WTC11 (cell line): ENCODE data around the gene GGTLC1. TPM values are rescaled to one million over a fixed set of nuclear protein-coding genes. Genes with fewer than 3 reads are reported as not detected.
"Not testable (repeated sequence)": the region's sequence is repeated elsewhere in the genome, so short reads cannot be mapped to it uniquely, and the experiment has no call there.

Source experiments
- ATAC-seq: fragments of 200-7000 bp; cut with Tn5 transposase; 2 replicates; pipeline ENCODE4 v1.10.0; 2021; ENCODE audit warnings: mild to moderate bottlenecking, moderate library complexity
- CTCF ChIA-PET: fragments of 300-600 bp; sonication (Branson Sonifier 250); formaldehyde crosslinking; loops from one replicate; lab custom pipeline; 2021; ENCODE audit warnings: antibody characterized with exemption; lab: Charles Lee
- POLR2A ChIA-PET: fragments of 350-600 bp; sonication (Branson Sonifier 250); formaldehyde crosslinking; loops from one replicate; lab custom pipeline; 2021; ENCODE audit warnings: antibody characterized with exemption; lab: Charles Lee
- DNase-seq: peaks from one replicate; pipeline ENCODE4 v3.0.0; 2021; ENCODE audit warnings: low spot score
- H3K27ac Mint-ChIP-seq: 2 replicates; pipeline ENCODE4 v1.8.0; 2021; ENCODE audit warnings: mixed read lengths
- H3K27me3 Mint-ChIP-seq: 2 replicates; pipeline ENCODE4 v1.8.0; 2021; ENCODE audit warnings: low read depth, mild to moderate bottlenecking, moderate library complexity, mixed read lengths
- H3K36me3 Mint-ChIP-seq: 2 replicates; pipeline ENCODE4 v1.8.0; 2021; ENCODE audit warnings: mixed read lengths
- H3K4me1 Mint-ChIP-seq: 2 replicates; pipeline ENCODE4 v1.8.0; 2022; ENCODE audit warnings: mixed read lengths
- H3K4me3 Mint-ChIP-seq: 2 replicates; pipeline ENCODE4 v1.8.0; 2021; ENCODE audit warnings: mild to moderate bottlenecking, moderate library complexity, mixed read lengths
- H3K9me3 Mint-ChIP-seq: 2 replicates; pipeline ENCODE4 v1.8.0; 2021; ENCODE audit warnings: mixed read lengths
- AR ChIP-seq: fragments of 250-450 bp; sonication (Bioruptor Pico); IDR thresholded peaks from 2 replicates; pipeline ENCODE4 v1.9.0; 2021; ENCODE audit warnings: mild to moderate bottlenecking
- CBFB ChIP-seq: sonication (generic); formaldehyde crosslinking; IDR thresholded peaks from 2 replicates; pipeline ENCODE4 v1.8.1; 2022; ENCODE audit warnings: mild to moderate bottlenecking, low read depth, missing genetic modification reagents
- CTCF ChIP-seq: fragments of 200-600 bp; IDR thresholded peaks from 2 replicates; pipeline ENCODE4 v1.8.0; 2022; ENCODE audit warnings: antibody characterized with exemption
- ETV6 ChIP-seq: sonication (generic); formaldehyde crosslinking; IDR thresholded peaks from 2 replicates; pipeline ENCODE4 v1.8.1; 2022; ENCODE audit warnings: mild to moderate bottlenecking, missing genetic modification reagents
- HMGA2 ChIP-seq: fragments of 250-450 bp; sonication (Bioruptor Pico); IDR thresholded peaks from 2 replicates; pipeline ENCODE4 v1.4.0; 2021; ENCODE audit warnings: mild to moderate bottlenecking, moderate library complexity
- MYBL2 ChIP-seq: sonication (generic); formaldehyde crosslinking; IDR thresholded peaks from 2 replicates; pipeline ENCODE4 v1.8.1; 2023; ENCODE audit warnings: mild to moderate bottlenecking, moderate library complexity, missing genetic modification reagents
- ZNF121 ChIP-seq: sonication (generic); formaldehyde crosslinking; IDR thresholded peaks from 2 replicates; pipeline ENCODE4 v1.8.0; 2023; ENCODE audit warnings: missing genetic modification reagents
- ZNF317 ChIP-seq: sonication (generic); formaldehyde crosslinking; IDR thresholded peaks from 2 replicates; pipeline ENCODE4 v1.8.1; 2023; ENCODE audit warnings: low read depth, mild to moderate bottlenecking, moderate library complexity, missing genetic modification reagents, borderline replicate concordance
- ZNF425 ChIP-seq: fragments of 250-450 bp; sonication (Bioruptor Pico); conservative IDR thresholded peaks from 2 replicates; pipeline ENCODE4 v1.9.0; 2021; ENCODE audit warnings: mild to moderate bottlenecking
- ZNF671 ChIP-seq: fragments of 250-450 bp; sonication (Bioruptor Pico); IDR thresholded peaks from 2 replicates; pipeline ENCODE4 v1.8.0; 2021; ENCODE audit warnings: mild to moderate bottlenecking
- total RNA-seq: library from RNA; stranded (reverse); gene quantifications from 3 replicates; pipeline ENCODE4 v1.2.3, GENCODE V29; 2021
- TF ChIP-seq, protein P1 (sequence below): sonication (generic); formaldehyde crosslinking; IDR thresholded peaks from 2 replicates; pipeline ENCODE4 v1.8.0; 2023; ENCODE audit warnings: missing genetic modification reagents
- TF ChIP-seq, protein P2 (sequence below): sonication (generic); formaldehyde crosslinking; IDR thresholded peaks from 2 replicates; pipeline ENCODE4 v1.8.0; 2022; ENCODE audit warnings: missing genetic modification reagents
- TF ChIP-seq, protein P3 (sequence below): sonication (generic); formaldehyde crosslinking; IDR thresholded peaks from 2 replicates; pipeline ENCODE4 v1.8.1; 2022; ENCODE audit warnings: mild to moderate bottlenecking, moderate library complexity, missing genetic modification reagents

GGTLC1 gene
- total RNA-seq, 1 experiment from 2014 or later: not detected

DNA sequence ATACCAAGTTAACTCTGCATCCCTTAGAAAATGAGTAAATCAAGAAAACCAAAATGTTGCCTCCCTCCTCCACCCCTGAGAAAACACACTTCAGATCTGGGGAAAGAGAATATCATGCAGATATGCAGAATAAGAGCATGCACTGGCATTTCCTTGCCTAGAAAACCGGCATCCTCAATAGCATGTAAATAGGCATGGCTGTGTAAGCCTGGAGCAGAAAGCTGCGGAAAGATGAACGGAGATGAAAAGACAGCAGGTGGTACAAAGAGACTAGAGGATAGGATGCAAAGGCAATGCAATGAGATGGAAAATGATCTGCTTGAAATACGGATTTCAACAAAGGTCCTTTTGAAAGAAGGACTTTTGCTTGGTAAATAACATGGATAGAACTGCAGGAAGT lies 10.3 kb upstream of the GGTLC1 start (continued):
- TF ChIP-seq MYBL2 (CRISPR knock-in tag) (no peak), CBFB (CRISPR knock-in tag) (no peak), AR (CRISPR knock-in tag) (no peak), ZNF425 (CRISPR knock-in tag) (no peak), ZNF671 (CRISPR knock-in tag) (no peak)
- TF ChIP-seq, protein P1, sequence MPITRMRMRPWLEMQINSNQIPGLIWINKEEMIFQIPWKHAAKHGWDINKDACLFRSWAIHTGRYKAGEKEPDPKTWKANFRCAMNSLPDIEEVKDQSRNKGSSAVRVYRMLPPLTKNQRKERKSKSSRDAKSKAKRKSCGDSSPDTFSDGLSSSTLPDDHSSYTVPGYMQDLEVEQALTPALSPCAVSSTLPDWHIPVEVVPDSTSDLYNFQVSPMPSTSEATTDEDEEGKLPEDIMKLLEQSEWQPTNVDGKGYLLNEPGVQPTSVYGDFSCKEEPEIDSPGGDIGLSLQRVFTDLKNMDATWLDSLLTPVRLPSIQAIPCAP: no peak
- TF ChIP-seq, protein P2, sequence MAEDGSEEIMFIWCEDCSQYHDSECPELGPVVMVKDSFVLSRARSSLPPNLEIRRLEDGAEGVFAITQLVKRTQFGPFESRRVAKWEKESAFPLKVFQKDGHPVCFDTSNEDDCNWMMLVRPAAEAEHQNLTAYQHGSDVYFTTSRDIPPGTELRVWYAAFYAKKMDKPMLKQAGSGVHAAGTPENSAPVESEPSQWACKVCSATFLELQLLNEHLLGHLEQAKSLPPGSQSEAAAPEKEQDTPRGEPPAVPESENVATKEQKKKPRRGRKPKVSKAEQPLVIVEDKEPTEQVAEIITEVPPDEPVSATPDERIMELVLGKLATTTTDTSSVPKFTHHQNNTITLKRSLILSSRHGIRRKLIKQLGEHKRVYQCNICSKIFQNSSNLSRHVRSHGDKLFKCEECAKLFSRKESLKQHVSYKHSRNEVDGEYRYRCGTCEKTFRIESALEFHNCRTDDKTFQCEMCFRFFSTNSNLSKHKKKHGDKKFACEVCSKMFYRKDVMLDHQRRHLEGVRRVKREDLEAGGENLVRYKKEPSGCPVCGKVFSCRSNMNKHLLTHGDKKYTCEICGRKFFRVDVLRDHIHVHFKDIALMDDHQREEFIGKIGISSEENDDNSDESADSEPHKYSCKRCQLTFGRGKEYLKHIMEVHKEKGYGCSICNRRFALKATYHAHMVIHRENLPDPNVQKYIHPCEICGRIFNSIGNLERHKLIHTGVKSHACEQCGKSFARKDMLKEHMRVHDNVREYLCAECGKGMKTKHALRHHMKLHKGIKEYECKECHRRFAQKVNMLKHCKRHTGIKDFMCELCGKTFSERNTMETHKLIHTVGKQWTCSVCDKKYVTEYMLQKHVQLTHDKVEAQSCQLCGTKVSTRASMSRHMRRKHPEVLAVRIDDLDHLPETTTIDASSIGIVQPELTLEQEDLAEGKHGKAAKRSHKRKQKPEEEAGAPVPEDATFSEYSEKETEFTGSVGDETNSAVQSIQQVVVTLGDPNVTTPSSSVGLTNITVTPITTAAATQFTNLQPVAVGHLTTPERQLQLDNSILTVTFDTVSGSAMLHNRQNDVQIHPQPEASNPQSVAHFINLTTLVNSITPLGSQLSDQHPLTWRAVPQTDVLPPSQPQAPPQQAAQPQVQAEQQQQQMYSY (CRISPR knock-in tag): no peak

DNA sequence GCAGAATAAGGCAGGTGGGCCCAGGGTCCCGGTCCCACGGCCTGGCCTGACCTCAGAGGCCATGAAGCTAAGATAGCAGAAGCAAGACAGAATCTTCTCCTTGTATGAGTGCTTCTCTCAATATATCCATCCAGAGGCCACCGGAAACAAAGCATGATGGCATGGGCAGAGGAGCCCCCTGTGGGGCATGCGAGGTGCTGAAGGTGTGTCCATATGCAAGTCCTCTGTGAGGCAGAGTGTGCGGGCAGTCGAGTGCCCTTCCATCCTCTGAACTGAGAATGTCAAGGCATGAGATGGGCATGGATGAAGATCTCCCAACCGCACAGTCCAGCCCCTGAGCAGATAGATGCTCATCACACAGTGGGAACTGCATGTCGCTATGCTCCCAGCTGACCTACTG lies 9.8 kb upstream of the GGTLC1 start:
- no peak overlapping the region for H3K27ac Mint-ChIP-seq
- DNase-seq (no peak), ATAC-seq (no peak)
- POLR2A ChIA-PET: no interaction called here
- no peaks in the 10 kb centered on the region for H3K36me3 Mint-ChIP-seq
- H3K9me3 Mint-ChIP-seq: no peaks in the 10 kb centered on the region
- CTCF ChIA-PET: interaction anchor here (1.5 kb wide), 1 partner anchor 165 kb away, joined by 3 read pairs; no protein-coding TSS in a partner anchor
- H3K4me3 Mint-ChIP-seq: no peak overlapping the region
- H3K4me1 Mint-ChIP-seq: peaks cover 5% of the 10 kb centered on the region
- no peaks in the 10 kb centered on the region for H3K27me3 Mint-ChIP-seq
- TF ChIP-seq ZNF121 (CRISPR knock-in tag) (no peak), ETV6 (CRISPR knock-in tag) (no peak)
- TF ChIP-seq, protein P3, sequence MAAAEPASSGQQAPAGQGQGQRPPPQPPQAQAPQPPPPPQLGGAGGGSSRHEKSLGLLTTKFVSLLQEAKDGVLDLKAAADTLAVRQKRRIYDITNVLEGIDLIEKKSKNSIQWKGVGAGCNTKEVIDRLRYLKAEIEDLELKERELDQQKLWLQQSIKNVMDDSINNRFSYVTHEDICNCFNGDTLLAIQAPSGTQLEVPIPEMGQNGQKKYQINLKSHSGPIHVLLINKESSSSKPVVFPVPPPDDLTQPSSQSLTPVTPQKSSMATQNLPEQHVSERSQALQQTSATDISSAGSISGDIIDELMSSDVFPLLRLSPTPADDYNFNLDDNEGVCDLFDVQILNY (CRISPR knock-in tag): no peak

GRCh38 chr20:23995905-23996666 lies 7.5 kb upstream of the GGTLC1 start:
- CTCF ChIA-PET: no interaction called here
- no peak overlapping the region for H3K27ac Mint-ChIP-seq
- POLR2A ChIA-PET: no interaction called here

DNA sequence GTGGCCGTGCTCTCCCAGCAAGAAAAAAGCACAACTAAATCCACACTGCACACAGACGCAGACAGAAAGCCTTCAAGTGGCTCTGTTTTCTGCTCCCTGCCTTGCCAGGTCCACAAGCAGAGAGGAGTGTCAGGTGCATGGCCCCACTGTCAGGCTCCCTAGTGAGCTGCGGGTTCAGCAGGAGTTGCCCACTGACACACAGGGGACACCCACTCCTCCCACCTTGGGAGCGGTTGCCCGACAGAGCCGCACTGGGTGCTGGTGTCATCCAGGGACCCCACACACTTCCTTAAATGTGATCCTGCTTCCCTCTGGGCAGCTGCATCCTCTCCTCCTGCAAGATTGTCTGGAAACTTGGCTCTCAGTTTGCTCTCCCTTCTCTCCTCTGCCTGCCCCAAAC lies 6.7 kb upstream of the GGTLC1 start:
- H3K27me3 Mint-ChIP-seq, CTCF ChIA-PET, H3K4me3 Mint-ChIP-seq, H3K36me3 Mint-ChIP-seq, H3K27ac Mint-ChIP-seq, ATAC-seq, H3K9me3 Mint-ChIP-seq, H3K4me1 Mint-ChIP-seq, DNase-seq, POLR2A ChIA-PET: not testable (repeated sequence)

More at GRCh38 chr20:23995905-23996666, 7.5 kb upstream of the GGTLC1 start:
- H3K4me1 Mint-ChIP-seq: no peaks in the 10 kb centered on the region
- peak; percentile 100 for TF ChIP-seq HMGA2 (CRISPR knock-in tag)
- TF ChIP-seq ZNF317 (CRISPR knock-in tag): no peak
- TF ChIP-seq CTCF: peak; percentile 66
- no peak overlapping the region for H3K4me3 Mint-ChIP-seq
- H3K27me3 Mint-ChIP-seq: no peaks in the 10 kb centered on the region
- no peaks in the 10 kb centered on the region for H3K36me3 Mint-ChIP-seq
- ATAC-seq (no peak), DNase-seq (no peak)
- no peaks in the 10 kb centered on the region for H3K9me3 Mint-ChIP-seq

DNA sequence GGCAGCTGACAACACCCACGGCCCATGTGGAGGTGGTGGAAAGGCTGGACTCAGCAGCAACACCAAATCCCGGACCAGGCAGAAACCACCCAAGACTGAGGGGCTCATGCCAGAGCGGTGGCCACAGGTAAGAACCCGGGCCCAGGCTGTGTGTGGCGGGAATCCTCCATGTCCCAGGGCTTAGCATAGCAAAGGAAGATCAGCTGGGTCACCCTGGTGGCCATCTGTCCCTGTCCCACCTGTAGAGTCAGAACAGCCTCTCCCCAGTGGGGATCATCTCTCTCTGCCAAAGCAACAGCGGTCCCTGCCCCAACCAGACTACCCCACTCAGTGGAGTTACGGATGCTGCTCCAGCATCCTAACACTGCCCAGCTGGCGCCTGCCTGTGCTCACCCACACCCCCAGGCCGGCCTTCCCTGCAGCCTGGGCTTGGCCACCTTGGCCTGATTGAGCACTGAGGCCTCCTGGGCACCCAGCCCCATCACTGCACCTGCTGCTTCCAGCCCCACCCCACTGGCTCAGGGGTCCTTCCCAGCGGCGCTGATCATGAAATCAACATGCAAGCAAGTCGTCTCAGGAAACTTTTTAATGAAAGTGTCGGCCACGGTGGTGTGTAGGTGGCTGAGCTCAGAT lies 5.5 kb upstream of the GGTLC1 start:
- H3K36me3 Mint-ChIP-seq, H3K9me3 Mint-ChIP-seq, H3K27me3 Mint-ChIP-seq, H3K4me3 Mint-ChIP-seq, CTCF ChIA-PET, ATAC-seq, DNase-seq, POLR2A ChIA-PET, H3K27ac Mint-ChIP-seq, H3K4me1 Mint-ChIP-seq: not testable (repeated sequence)
